VCaP (cell line): Measurements from ENCODE around the gene LPIN3.

Experiments used
- H3K27ac ChIP-seq: fragments of 450-650 bp; 2 replicates; pipeline ENCODE4 v1.5.1; 2017
- CTCF ChIP-seq: fragments of 450-650 bp; conservative IDR thresholded peaks from 2 replicates; pipeline ENCODE4 v1.5.1; 2017; ENCODE audit warnings: mild to moderate bottlenecking, moderate library complexity

Gene LPIN3

GRCh38 chr20:41347523-41348429 is 7.2 kb downstream of the LPIN3 start:
- no peak for TF ChIP-seq CTCF
- no peak overlapping the region for H3K27ac ChIP-seq

GRCh38 chr20:41348430-41349172 is 8.0 kb downstream of the LPIN3 start:
- H3K27ac ChIP-seq, result no peak overlapping the region
- TF ChIP-seq CTCF, result no peak

GRCh38 chr20:41349266-41349665 is 8.6 kb downstream of the LPIN3 start:
- H3K27ac ChIP-seq, result no peak overlapping the region
- TF ChIP-seq CTCF, result no peak

- no peak overlapping the region for H3K27ac ChIP-seq
- no peak for TF ChIP-seq CTCF
Observed at GRCh38 chr20:41349943-41350342, 9.3 kb downstream of the LPIN3 start.

- TF ChIP-seq CTCF, result no peak
- H3K27ac ChIP-seq, result no peak overlapping the region
Observed at GRCh38 chr20:41350408-41350962, 9.9 kb downstream of the LPIN3 start.

GRCh38 chr20:41352106-41352505 is 11.5 kb downstream of the LPIN3 start:
- no peak overlapping the region for H3K27ac ChIP-seq
- TF ChIP-seq CTCF, result no peak; the same call in 1 of the 2 replicates

- TF ChIP-seq CTCF, result no peak
Observed at GRCh38 chr20:41352666-41353065, 12.0 kb downstream of the LPIN3 start.

More at GRCh38 chr20:41352666-41353065, 12.0 kb downstream of the LPIN3 start:
- no peak overlapping the region for H3K27ac ChIP-seq
